Ovary (tissue), 9 donors: ENCODE data around the gene ADGRG1. TPM values are rescaled to one million over a fixed set of nuclear protein-coding genes. Genes with fewer than 3 reads are reported as not detected.

Experiments used
- DNase-seq, 5 donors: peaks; one replicate each; pipeline ENCODE4 v3.0.0-alpha.2; 2019 to 2020
- H3K27ac ChIP-seq, 2 donors: fragments of 200-600 bp; one replicate each; pipeline versions ENCODE4 v1.5.1 to v1.8.0; 2019 to 2022
- H3K27me3 ChIP-seq: fragments of 200-600 bp; one replicate; pipeline ENCODE4 v1.8.0; 2022
- H3K36me3 ChIP-seq: fragments of 200-600 bp; sonication (generic); one replicate; pipeline ENCODE4 v1.5.1; 2019
- H3K4me1 ChIP-seq: one replicate; pipeline ENCODE4 v1.8.1; 2013; ENCODE audit warnings: mild to moderate bottlenecking, moderate library complexity; ENCODE audit not compliant: insufficient read depth
- H3K4me3 ChIP-seq: fragments of 200-600 bp; sonication (generic); one replicate; pipeline ENCODE4 v1.5.1; 2017
- H3K9me3 ChIP-seq, 2 donors: fragments of 200-600 bp in 1 of 2; sonication (generic) in 1 of 2; one replicate each; pipeline versions ENCODE4 v1.5.1 to v1.8.1; 2013 to 2019; ENCODE audit warnings: mild to moderate bottlenecking in 1 of 2, moderate library complexity in 1 of 2
- EP300 ChIP-seq: sonication (generic); formaldehyde crosslinking; IDR thresholded peaks from one replicate; pipeline ENCODE4 v1.6.1; 2017; ENCODE audit warnings: antibody characterized with exemption
- POLR2A ChIP-seq: fragments of 450-650 bp; IDR thresholded peaks from one replicate; pipeline ENCODE4 v1.6.1; 2017; ENCODE audit warnings: antibody characterized with exemption, mild to moderate bottlenecking, moderate library complexity
- WGBS, 3 donors: extraction: QIAGEN DNeasy Blood & Tissue Kit in 1 of 3; methylation state at CpG; one replicate each; pipeline versions ENCODE4 v1.1.5 to v1.1.7; 2013 to 2017; 5-methylcytosine and 5-hydroxymethylcytosine counted together
- intact Hi-C, 4 donors: fragments of 100-400 bp; cut with DNase I; formaldehyde crosslinking; loops; one replicate each; pipeline versions ENCODE4 v1.11.0 to v1.15.1; 2022 to 2023
- polyA plus RNA-seq, 2 donors: library from polyadenylated mRNA; stranded (reverse); fragments of 200-250 nt in 1 of 2; fragments of 350-450 nt in 1 of 2; fragmentation: Illumina TruSeq in 1 of 2; extraction: RNeasy Lipid Tissue Mini Kit (QIAGEN cat#74804) in 1 of 2; gene quantifications; one replicate each; pipeline ENCODE4 v1.2.3, GENCODE V29; 2013 to 2014
- total RNA-seq, 7 donors: library from RNA; depleted of rRNA in 2 of 7; stranded (reverse); fragments of >200 nt in 2 of 7; fragmentation: NEBNext Ultra II Directional in 3 of 7; extraction: Animal tissue kit (Norgen Biotek cat#: 25700) in 3 of 7; gene quantifications; one replicate each; pipeline versions ENCODE4 v1.1.0 to v1.2.4, GENCODE V29; 2016 to 2023
- TF ChIP-seq, protein P1 (sequence below), 3 donors: fragments of 450-650 bp in 2 of 3; fragments of 200-600 bp in 1 of 3; IDR thresholded peaks; one replicate each; pipeline versions ENCODE4 v1.5.1 to v1.8.0; 2016 to 2022; ENCODE audit warnings: antibody characterized with exemption in 3 of 3, mild to moderate bottlenecking in 1 of 3
- donor health status: DM: no; HTN: no; CAD: no; lungs with moderate emphysema.
- donor health status: DM: no; HTN: no; CAD: no.
- donor health status: Bipolar disorder and iron deficiency.
- donor health status: DM: yes; HTN: yes; CAD: no.
- donor health status: DM: no; HTN: no; CAD: no.
- donor health status: DM: yes; HTN: yes; CAD: no.

Gene ADGRG1
- total and polyA plus RNA-seq, 9 donors = 6.2 to 54.0 (median 9.1) TPM

DNA sequence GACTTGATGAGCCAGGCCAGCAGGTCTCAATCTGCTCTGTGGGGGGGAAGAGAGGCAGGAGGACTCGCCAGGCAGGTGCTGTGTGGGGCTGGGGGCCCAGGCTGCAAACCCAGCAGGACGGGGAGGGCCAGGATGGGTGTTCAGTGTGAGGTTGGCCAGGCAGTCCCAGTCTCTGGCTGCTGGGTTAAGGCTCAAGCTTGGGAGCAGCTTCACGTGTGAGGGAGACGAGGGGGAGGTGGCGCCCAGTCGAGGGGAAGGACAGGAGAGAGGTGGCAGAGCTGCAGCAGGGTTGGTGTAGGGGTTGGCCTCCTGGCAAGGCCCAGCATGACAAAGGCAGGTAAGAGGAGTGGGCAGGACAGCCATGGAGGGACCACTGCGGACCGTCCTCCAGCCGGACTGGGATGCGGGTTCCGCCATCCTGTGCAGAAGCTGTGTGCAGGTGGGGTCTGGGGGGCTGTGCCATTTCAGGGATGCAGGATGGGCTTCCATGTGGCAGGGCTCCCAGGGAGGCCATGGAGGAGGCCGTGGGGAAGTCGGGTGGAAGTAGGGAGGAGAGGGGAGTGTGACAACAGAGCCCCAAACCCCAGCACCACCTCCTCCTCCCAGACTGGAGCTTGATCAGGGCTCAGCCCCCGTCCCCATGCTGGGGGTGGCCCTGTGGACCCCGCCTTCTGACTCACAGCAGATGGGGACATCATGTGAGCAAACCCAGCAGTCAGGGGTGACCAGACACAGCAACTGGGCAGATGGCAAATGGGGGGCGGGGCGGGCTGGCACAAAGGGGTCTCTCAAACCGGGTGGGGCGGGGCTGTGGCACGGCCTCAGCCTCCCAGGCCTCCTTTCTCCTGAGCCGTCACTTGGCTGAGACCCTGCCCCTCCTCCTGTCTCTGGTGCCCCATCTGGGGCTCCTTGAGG is 2.8 kb downstream of the ADGRG1 start:
- 74 to 85% (median 76%) methylated on average over 21 of the region's 21 CpGs for WGBS, 3 donors
- no peaks in the 10 kb centered on the region for H3K36me3 ChIP-seq
- no peaks in the 10 kb centered on the region for H3K9me3 ChIP-seq
- H3K4me1 ChIP-seq = peaks cover 5% of the 10 kb centered on the region
- no peak overlapping the region for H3K27ac ChIP-seq
- no peak overlapping the region for H3K4me3 ChIP-seq
- intact Hi-C loops = no loop called here
- TF ChIP-seq, protein P1, sequence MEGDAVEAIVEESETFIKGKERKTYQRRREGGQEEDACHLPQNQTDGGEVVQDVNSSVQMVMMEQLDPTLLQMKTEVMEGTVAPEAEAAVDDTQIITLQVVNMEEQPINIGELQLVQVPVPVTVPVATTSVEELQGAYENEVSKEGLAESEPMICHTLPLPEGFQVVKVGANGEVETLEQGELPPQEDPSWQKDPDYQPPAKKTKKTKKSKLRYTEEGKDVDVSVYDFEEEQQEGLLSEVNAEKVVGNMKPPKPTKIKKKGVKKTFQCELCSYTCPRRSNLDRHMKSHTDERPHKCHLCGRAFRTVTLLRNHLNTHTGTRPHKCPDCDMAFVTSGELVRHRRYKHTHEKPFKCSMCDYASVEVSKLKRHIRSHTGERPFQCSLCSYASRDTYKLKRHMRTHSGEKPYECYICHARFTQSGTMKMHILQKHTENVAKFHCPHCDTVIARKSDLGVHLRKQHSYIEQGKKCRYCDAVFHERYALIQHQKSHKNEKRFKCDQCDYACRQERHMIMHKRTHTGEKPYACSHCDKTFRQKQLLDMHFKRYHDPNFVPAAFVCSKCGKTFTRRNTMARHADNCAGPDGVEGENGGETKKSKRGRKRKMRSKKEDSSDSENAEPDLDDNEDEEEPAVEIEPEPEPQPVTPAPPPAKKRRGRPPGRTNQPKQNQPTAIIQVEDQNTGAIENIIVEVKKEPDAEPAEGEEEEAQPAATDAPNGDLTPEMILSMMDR (IDR thresholded peaks at IDR 0.05) = no peak
- TF ChIP-seq POLR2A = no peak
- TF ChIP-seq EP300 = no peak
- no peaks in the 10 kb centered on the region for H3K27me3 ChIP-seq
- DNase-seq = no peak

DNA sequence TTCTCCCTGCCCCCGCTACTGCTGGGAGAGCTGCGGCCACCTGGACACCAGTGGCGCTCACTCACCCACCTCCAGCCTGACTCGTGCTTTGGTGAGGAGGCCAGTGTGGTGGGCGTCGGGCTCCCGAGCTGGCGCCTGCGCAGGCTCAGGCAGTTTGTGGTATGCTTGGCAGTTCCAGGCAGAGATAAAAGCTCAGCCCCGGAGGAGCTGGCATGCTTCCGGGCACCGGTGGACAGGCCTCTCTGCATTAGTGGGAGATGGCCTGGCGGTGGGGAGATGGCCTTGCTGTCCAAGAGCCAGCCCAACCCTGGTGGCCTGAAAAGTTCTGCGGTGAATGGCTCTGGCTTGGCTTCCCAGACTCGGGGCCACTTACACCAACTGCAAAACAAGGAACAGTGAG is 4.1 kb downstream of the ADGRG1 start:
- no peaks in the 10 kb centered on the region for H3K27me3 ChIP-seq
- 47 to 60% (median 56%) methylated on average over 15 of the region's 15 CpGs for WGBS, 3 donors
- no peak overlapping the region for H3K27ac ChIP-seq
- H3K36me3 ChIP-seq = no peaks in the 10 kb centered on the region
- TF ChIP-seq, protein P1 (IDR thresholded peaks at IDR 0.05) = no peak
- TF ChIP-seq POLR2A (no peak), EP300 (no peak)
- H3K9me3 ChIP-seq = no peaks in the 10 kb centered on the region
- intact Hi-C loops = no loop called here
- peaks cover 5% of the 10 kb centered on the region for H3K4me1 ChIP-seq
- DNase-seq = no peak
- no peak overlapping the region for H3K4me3 ChIP-seq

DNA sequence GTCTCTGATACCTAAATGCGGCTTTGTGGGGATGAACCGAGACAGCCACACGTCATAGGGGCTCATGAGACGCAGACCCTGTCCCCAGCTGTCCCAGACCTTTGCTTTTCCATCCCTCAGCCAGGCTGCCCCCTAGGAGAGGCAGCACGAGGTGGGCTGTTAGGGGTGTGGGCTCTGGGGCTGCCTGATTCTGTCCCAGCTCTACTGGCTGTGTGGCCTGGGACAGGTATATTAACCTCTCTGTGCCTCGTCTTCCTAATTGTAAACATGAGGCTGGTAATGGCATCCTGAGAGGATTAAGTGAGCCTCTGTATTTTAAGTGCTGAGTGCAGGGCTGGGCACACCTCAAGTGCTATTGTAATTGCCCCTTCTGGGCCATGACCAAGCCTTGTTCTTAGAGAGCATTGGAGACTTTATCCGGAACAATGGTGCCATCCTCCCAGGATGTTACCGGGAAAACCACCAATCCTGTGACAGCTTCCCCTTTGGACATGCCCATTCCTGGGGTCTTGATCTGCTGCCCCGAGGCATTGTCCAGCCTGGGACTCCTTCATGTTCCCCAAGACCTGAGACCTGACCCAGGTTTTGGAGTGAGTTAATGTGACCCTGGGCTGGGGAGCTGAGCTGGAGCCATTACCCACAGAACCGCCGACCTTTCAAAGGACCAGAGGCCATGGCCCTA is 5.1 kb downstream of the ADGRG1 start:
- no peak overlapping the region for H3K27ac ChIP-seq
- intact Hi-C loops = no loop called here

DNA sequence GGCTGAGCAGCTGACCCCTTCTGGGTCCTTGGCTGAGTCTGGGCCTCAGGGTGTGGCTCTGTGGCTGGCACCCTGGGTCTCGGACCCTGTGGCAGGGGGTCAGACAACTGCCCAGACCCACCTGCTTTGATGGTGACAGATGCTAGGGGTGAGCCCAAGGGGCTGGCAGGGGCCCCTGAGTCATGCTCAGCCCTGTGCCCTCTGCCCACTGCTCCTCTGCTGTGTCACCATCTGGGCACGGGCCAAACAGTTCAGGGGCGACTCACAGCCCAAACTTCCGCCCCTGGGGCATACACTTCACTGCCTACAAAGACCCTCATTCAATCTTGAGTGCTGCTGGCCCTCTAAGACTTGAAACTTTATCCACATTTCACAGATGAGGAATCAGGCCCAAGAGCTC is 5.7 kb downstream of the ADGRG1 start:
- intact Hi-C loops = no loop called here
- DNase-seq = no peak
- no peak overlapping the region for H3K4me3 ChIP-seq
- WGBS, 3 donors = 69 to 77% (median 75%) methylated on average over 4 of the region's 4 CpGs
- H3K4me1 ChIP-seq = no peaks in the 10 kb centered on the region
- no peak overlapping the region for H3K27ac ChIP-seq
- no peaks in the 10 kb centered on the region for H3K27me3 ChIP-seq
- no peaks in the 10 kb centered on the region for H3K36me3 ChIP-seq
- no peaks in the 10 kb centered on the region for H3K9me3 ChIP-seq
- TF ChIP-seq, protein P1 (IDR thresholded peaks at IDR 0.05) = no peak
- TF ChIP-seq POLR2A (no peak), EP300 (no peak)

More for the DNA sequence above, 5.1 kb downstream of the ADGRG1 start:
- Histone ChIP-seq H3K27me3 (no peaks in the 10 kb centered on the region), H3K4me3 (no peak overlapping the region), H3K9me3 (no peaks in the 10 kb centered on the region), H3K4me1 (peaks cover 2% of the 10 kb centered on the region), H3K36me3 (no peaks in the 10 kb centered on the region)
- TF ChIP-seq EP300 (no peak), POLR2A (no peak)
- TF ChIP-seq, protein P1 (IDR thresholded peaks at IDR 0.05) = no peak
- 81 to 94% (median 90%) methylated on average over 11 of the region's 11 CpGs for WGBS, 3 donors
- DNase-seq = no peak
